ENCODE data around the gene PLXNA3.

GRCh38 chrX:154483325-154483724 is 25.2 kb downstream of the PLXNA3 start:
- TF ChIP-seq, protein P1, sequence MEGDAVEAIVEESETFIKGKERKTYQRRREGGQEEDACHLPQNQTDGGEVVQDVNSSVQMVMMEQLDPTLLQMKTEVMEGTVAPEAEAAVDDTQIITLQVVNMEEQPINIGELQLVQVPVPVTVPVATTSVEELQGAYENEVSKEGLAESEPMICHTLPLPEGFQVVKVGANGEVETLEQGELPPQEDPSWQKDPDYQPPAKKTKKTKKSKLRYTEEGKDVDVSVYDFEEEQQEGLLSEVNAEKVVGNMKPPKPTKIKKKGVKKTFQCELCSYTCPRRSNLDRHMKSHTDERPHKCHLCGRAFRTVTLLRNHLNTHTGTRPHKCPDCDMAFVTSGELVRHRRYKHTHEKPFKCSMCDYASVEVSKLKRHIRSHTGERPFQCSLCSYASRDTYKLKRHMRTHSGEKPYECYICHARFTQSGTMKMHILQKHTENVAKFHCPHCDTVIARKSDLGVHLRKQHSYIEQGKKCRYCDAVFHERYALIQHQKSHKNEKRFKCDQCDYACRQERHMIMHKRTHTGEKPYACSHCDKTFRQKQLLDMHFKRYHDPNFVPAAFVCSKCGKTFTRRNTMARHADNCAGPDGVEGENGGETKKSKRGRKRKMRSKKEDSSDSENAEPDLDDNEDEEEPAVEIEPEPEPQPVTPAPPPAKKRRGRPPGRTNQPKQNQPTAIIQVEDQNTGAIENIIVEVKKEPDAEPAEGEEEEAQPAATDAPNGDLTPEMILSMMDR (IDR thresholded peaks at IDR 0.05; ENCODE audit: insufficient read depth, low read length, poor library complexity, severe bottlenecking), result no peak
- TF ChIP-seq EZH2phosphoT487 (conservative IDR thresholded peaks at IDR 0.05; ENCODE audit: low read length), result no peak
